GM12878 (cell line): ENCODE data around the gene MARCKSL1. TPM values are rescaled to one million over a fixed set of nuclear protein-coding genes. Genes with fewer than 3 reads are reported as not detected.

ENCODE experiments used
- BHLHE40 ChIP-seq, 2 experiments: fragments of 450-650 bp in 1 of 2; IDR thresholded peaks; 2 replicates each; pipeline ENCODE4 v1.6.1; 2011 to 2017; ENCODE audit warnings: low read depth in 2 of 2, borderline replicate concordance in 1 of 2, improper control_type of control experiment in 1 of 2, low read length in 1 of 2, mild to moderate bottlenecking in 1 of 2
- BRCA1 ChIP-seq: IDR thresholded peaks from 2 replicates; pipeline ENCODE4 v1.6.1; 2011; ENCODE audit warnings: low read depth, low read length, improper control_type of control experiment
- CBFB ChIP-seq: IDR thresholded peaks from 2 replicates; pipeline ENCODE4 v1.6.1; 2016; ENCODE audit warnings: antibody characterized with exemption, low read depth
- CREM ChIP-seq: IDR thresholded peaks from 2 replicates; pipeline ENCODE4 v1.6.1; 2014; ENCODE audit warnings: antibody characterized with exemption, low read depth
- CUX1 ChIP-seq: IDR thresholded peaks from 2 replicates; pipeline ENCODE4 v1.6.1; 2012; ENCODE audit warnings: improper control_type of control experiment, low read depth, low read length; ENCODE audit not compliant: insufficient replicate concordance
- ELK1 ChIP-seq: IDR thresholded peaks from 2 replicates; pipeline ENCODE4 v1.6.1; 2012; ENCODE audit warnings: low read depth, low read length, improper control_type of control experiment
- HDGF ChIP-seq: fragments of 450-650 bp; IDR thresholded peaks from 2 replicates; pipeline ENCODE4 v1.6.1; 2016; ENCODE audit warnings: antibody characterized with exemption
- JUND ChIP-seq: IDR thresholded peaks from 2 replicates; pipeline ENCODE4 v1.6.1; 2012; ENCODE audit warnings: low read depth, mild to moderate bottlenecking, low read length, improper control_type of control experiment, moderate library complexity
- KAT2A ChIP-seq: conservative IDR thresholded peaks from 2 replicates; pipeline ENCODE4 v1.6.1; 2011; ENCODE audit warnings: low read depth, low read length; ENCODE audit not compliant: control insufficient read depth
- MTA2 ChIP-seq: fragments of 450-650 bp; IDR thresholded peaks from 2 replicates; pipeline ENCODE4 v1.6.1; 2016; ENCODE audit warnings: low read depth, mild to moderate bottlenecking, moderate library complexity
- NFIC ChIP-seq: IDR thresholded peaks from 2 replicates; pipeline ENCODE4 v1.6.1; 2012; ENCODE audit warnings: low read depth, mild to moderate bottlenecking, inconsistent platforms, low read length, moderate library complexity
- NR2C1 ChIP-seq: fragments of 450-650 bp; IDR thresholded peaks from 2 replicates; pipeline ENCODE4 v1.6.1; 2017; ENCODE audit warnings: antibody characterized with exemption, mild to moderate bottlenecking, moderate library complexity
- NR2C2 ChIP-seq: IDR thresholded peaks from 2 replicates; pipeline ENCODE4 v1.6.1; 2011; ENCODE audit warnings: borderline replicate concordance, low read depth; ENCODE audit not compliant: control insufficient read depth, insufficient read length
- NRF1 ChIP-seq: conservative IDR thresholded peaks from 2 replicates; pipeline ENCODE4 v1.6.1; 2011; ENCODE audit warnings: mild to moderate bottlenecking, low read depth, low read length, improper control_type of control experiment
- RB1 ChIP-seq: fragments of 450-650 bp; formaldehyde crosslinking; IDR thresholded peaks from 2 replicates; pipeline ENCODE4 v1.6.1; 2017; ENCODE audit warnings: mild to moderate bottlenecking, borderline replicate concordance
- RELA ChIP-seq: fragments of 450-650 bp; IDR thresholded peaks from 2 replicates; pipeline ENCODE4 v1.8.0; 2014; ENCODE audit warnings: borderline replicate concordance; ENCODE audit not compliant: partially characterized antibody
- RUNX3 ChIP-seq: IDR thresholded peaks from 2 replicates; pipeline ENCODE4 v1.6.1; 2012; ENCODE audit warnings: low read length, inconsistent platforms
- SPI1 ChIP-seq: IDR thresholded peaks from 2 replicates; pipeline ENCODE4 v1.6.1; 2011; ENCODE audit warnings: low read depth, mild to moderate bottlenecking, low read length, moderate library complexity, borderline replicate concordance; ENCODE audit not compliant: insufficient read depth
- SUPT20H ChIP-seq: IDR thresholded peaks from 2 replicates; pipeline ENCODE4 v1.6.1; 2011; ENCODE audit warnings: low read depth, mild to moderate bottlenecking, low read length, moderate library complexity, borderline replicate concordance; ENCODE audit not compliant: control insufficient read depth
- TCF3 ChIP-seq: IDR thresholded peaks from 2 replicates; pipeline ENCODE4 v1.6.1; 2012; ENCODE audit warnings: low read depth, mild to moderate bottlenecking, low read length, borderline replicate concordance; ENCODE audit not compliant: insufficient read depth
- ZBTB33 ChIP-seq: fragments of 450-650 bp; IDR thresholded peaks from 2 replicates; pipeline ENCODE4 v1.6.1; 2017; ENCODE audit warnings: mild to moderate bottlenecking
- ZNF622 ChIP-seq: fragments of 450-650 bp; IDR thresholded peaks from 2 replicates; pipeline ENCODE4 v1.6.1; 2017; ENCODE audit warnings: mild to moderate bottlenecking, inconsistent platforms
- polyA plus RNA-seq, 11 experiments: library from polyadenylated mRNA; depleted of rRNA in 4 of 11; unstranded in 6 of 11; stranded (reverse) in 5 of 11; fragments of >200 nt; fragmentation: Nextera tagmentation in 4 of 11; fragmentation: Illumina TruSeq in 1 of 11; extraction: Ambion mirVana in 4 of 11; extraction: Trizol in 1 of 11; gene quantifications; 1 replicate in 1 of 11; 2 replicates in 10 of 11; pipeline versions ENCODE4 v1.2.1 to v1.2.3, GENCODE V29; 2011 to 2016; ENCODE audit warnings: inconsistent platforms in 2 of 11, missing spikeins in 2 of 11, low read depth in 1 of 11
- total RNA-seq, 4 experiments: library from RNA; depleted of rRNA in 3 of 4; stranded (reverse); fragments of >200 nt in 3 of 4; fragmentation: Illumina TruSeq in 1 of 4; extraction: Trizol in 1 of 4; gene quantifications; 2 replicates each; pipeline versions ENCODE4 v1.2.1 to v1.2.3, GENCODE V29; 2013 to 2021

The MARCKSL1 gene
- total and polyA plus RNA-seq, 10 of the 15 experiments (the other 5 are each of a cell fraction or from before 2014, with no cell fraction given): 14.5 to 225 (median 158) TPM

GRCh38 chr1:32336963-32337675, 1.1 kb upstream of the MARCKSL1 start (continued):
- TF ChIP-seq RELA (no peak), SPI1 (peak; percentile 70; the same call in 1 of the 2 replicates), CBFB (0 out of 2 replicates have a peak, but pooled peaks have one; percentile 44), ELK1 (no peak), SUPT20H (no peak), NFIC (no peak), KAT2A (no peak), MTA2 (no peak), CREM (peak; percentile 32; the same call in 1 of the 2 replicates), BHLHE40 (IDR thresholded peaks at IDR 0.05; ENCODE audit: borderline replicate concordance in 1 of 2, low read depth in 2 of 2, low read length in 1 of 2) (peak; percentile 3 to 68; a peak in 3 of 4 replicates), ZBTB33 (no peak), HDGF (peak; percentile 48; the same call in 1 of the 2 replicates), NR2C1 (no peak), ZNF622 (no peak), BRCA1 (no peak), CUX1 (peak; percentile 80), NRF1 (no peak), RB1 (peak; percentile 70; the same call in 1 of the 2 replicates), TCF3 (no peak), RUNX3 (peak; percentile 93), NR2C2 (no peak), JUND (no peak; the same call in 1 of the 2 replicates)
